C4-2B (cell line): ENCODE results near the gene GLYATL3.

ENCODE experiments used
- CTCF ChIP-seq: fragments of 450-650 bp; conservative IDR thresholded peaks from 2 replicates; pipeline ENCODE4 v1.5.1; 2017; ENCODE audit warnings: mild to moderate bottlenecking
- ZFX ChIP-seq: fragments of 450-650 bp; IDR thresholded peaks from 2 replicates; pipeline ENCODE4 v1.6.1; 2017

GRCh38 chr6:49464691-49465090 lies 35.0 kb upstream of the GLYATL3 start:
- no peak for TF ChIP-seq CTCF
- TF ChIP-seq ZFX, result no peak
